ENCODE results near the gene ZBTB48.
"Not testable (repeated sequence)": the region's sequence is repeated elsewhere in the genome, so short reads cannot be mapped to it uniquely, and the experiment has no call there.

The ZBTB48 gene

DNA sequence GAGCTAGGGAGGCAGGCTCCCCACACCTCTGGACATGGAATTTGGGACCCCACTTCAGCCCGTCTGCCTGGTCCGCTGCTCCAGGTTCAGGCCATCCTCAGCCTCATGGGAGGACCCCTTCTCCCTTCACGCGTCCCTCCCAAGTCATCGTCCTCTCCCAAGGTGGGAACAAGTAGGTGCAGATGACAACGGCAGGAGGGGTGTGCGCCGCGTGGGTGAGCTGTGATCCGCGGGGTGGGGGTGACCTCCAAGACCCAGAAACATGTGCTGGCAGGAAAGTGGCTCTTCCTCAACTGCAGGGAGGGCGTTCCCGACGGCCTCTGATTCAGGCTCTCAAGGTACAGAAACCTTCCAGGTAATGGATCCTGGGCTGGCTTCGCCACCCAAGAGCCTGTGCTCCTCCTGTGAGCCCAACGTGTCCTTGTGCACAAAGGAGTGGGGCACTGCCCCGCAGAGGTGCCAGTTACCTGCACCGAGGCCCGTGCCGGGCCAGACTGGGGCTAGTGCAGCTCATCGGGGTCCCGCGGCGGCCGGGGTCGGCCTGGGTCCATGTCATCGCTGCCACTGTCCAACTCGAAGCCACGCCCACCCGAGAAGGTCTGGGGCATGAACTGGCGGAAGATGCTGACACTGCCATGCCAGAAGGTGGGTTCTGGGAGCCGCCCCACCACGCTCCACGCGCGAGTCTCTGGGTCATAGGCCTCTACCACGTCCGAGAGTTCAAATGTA is 13.2 kb downstream of the ZBTB48 start:
- DNase-seq: no peak

DNA sequence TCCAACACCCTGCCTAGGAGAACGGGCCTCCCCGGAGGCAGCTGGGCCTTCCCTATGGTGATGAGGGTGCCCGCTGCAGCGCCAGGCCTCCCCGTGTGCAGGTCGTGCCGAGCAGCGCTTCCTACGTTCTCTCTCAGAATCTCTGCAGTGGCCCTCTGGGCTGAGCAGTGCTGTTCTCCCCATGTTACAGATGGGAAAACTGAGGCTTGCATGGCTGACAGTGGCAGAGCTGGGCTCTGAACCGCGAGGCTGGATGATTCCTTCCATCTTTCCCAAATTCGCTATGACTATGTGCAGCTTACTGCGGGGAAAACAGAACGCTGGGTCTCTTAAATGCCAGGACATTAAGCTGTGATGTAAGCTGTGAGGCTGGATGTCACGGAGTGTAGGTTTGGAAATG is 14.0 kb downstream of the ZBTB48 start:
- no peak for DNase-seq

DNA sequence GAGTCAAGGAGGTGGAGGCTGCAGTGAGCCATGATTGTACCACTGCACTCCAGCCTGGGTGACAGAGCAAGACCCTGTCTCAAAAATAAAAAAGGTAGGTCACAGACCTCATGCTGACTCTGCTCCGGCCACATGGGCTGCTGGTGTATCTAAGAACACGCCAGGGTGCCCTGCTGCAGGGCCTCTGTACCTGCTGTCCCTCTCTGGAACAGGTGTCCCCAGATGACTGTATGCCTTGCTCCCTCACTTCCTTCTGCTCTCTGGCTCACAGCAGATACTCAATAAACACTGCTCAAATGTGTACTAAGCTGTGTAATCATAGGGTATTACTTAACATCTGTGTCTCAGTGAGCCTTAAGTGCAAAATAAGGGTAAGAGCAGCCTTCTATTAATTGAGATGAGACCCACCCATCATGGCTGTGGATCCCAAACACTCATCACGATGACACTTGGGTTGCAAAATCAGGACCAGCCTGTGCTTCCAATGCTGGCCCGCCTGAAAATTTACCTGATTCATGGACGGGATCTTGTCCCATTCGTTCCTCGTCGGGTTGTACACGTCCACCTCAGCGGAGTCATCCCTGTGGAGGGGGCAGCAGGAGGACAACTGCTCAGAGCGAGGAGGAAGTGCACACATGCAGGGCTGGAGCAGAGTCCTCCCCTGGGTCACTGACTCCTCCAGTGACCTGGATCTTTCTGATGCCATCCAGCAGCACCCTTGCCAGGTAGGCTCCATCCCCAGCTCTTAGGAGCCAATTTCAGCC is 15.4 kb downstream of the ZBTB48 start:
- no peak for DNase-seq

DNA sequence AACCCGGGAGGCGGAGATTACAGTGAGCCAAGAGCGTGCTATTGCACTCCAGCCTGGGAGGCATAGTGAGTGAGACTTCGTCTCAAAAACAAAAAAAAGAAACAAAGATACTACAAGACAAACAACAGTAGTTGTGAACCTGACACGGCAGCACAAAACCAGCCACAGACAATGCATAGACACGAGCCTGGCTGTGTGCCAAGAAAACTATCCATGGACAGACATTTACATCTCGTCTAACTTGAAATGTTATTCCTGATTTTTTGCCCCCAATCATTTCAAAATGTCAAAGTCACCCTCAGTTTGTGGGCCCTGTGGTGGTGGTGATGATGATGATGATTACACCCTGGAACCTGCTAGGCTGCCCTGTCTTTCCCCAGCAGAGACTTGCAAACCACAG is 16.6 kb downstream of the ZBTB48 start:
- no peak for DNase-seq

DNA sequence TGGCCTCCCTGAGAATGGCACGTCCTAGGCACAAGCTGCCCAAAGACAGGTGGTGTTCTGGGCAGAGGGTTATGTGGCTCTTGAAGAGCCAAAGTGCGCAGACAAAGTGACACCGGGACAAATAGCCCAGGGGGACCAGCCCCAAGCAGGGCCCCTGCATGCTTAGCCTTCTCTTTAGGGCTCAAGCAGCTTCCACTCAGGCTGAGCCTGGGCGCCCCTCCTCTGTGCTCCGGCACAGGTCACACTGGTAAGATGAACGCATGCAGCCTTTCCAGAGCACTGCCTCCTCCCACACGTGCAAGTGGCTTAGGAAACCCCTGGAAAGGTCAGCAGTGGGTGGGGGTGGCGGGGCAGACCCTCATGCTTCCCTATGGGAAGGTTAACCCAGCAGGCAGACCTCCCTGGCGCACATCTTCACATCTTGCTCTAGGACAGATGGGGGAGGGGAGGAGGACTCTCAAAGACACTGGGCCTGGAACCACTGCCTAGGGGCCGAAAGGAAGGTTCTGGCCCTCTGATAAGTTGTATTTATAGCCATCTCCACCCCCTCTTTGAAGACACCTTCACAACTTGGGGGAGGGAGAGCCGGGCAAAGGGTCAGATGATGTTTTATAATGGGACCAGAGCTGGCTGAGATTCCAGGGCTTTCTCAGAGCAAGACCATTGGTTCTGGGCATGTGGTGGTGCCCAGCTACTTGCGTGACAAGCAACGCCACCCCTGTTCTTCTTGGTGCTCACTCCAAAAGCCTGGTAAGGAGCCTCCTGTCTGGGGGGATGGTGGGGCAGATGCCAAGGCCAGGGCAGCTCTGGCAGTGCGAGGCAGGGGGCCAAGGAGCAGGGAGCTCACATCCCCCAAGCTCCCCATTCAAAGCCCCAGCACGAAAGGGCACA is 17.3 kb downstream of the ZBTB48 start:
- DNase-seq: no peak

DNA sequence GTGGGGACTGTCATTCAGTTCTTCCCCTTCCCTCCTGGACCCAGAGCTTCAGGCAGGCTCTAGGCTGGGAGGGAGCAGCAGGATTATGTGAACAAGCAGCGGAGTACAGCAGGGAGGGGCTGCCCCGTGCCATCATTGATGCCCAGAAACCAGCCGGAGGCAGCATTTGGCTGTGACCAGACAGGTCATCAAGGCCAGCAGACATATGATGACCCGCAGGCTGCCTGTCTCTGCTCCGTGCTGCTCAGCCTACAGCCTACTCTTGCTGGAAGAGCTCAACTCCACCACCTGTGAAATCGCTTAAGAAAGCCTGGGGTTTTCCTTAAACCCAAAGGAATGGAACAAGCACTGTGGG is 18.0 kb downstream of the ZBTB48 start:
- no peak for DNase-seq

DNA sequence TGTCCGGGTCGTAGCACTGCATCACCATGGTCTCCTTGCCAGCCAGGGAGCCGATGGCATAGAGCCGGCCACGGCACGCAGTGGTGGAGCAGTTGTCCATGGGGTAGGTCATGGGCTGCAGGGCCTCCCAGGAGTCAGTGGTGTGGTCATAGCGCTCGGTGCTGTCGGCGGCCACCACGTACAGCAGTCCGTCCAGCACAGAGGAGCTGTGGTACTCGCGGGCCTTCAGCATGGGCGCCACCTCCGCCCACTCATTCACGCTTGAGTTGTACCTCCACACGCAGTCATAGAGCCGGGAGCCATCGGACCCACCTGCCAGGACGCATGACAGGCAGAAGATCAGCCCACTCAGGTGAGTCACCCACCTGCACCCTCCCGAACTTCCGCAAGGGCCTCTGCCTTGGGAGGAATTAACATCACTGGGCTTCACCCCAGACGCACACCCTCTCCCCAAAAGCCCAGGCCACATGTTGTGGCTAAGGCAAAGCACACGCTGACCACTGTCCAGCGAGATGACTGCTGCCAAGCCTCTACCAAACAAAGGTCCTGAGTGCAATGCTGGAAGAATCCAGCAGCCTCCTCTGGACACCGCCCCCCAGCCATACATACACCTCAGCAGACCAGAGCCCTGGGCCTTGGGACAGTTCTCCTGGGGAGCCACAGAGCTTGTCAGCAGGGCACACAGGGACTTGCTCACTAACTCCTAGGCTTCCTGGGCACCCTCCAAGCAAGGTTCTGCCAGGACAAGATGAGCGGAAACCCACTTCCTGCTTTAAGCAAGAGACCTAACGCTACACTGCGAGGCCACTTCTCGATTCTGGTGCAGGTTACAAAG is 19.6 kb downstream of the ZBTB48 start:
- DNase-seq: no peak

DNA sequence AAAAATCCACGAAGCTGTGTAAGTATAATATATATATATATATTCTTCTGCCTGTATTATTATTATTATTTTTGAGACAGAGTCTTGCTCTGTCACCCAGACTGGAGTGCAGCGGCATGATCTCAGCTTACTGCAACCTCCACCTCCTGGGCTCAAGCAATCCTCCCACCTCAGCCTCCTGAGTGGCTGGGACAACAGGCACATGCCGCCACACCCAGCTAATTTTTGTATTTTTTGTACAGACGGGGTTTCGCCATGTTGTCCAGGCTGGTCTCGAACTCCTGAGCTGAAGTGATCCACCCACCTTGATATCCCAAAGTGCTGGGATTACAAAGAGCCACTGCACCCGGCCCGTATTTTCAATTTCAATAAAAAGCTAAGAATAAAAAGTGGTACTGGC is 20.2 kb downstream of the ZBTB48 start:
- not testable (repeated sequence) for DNase-seq

DNA sequence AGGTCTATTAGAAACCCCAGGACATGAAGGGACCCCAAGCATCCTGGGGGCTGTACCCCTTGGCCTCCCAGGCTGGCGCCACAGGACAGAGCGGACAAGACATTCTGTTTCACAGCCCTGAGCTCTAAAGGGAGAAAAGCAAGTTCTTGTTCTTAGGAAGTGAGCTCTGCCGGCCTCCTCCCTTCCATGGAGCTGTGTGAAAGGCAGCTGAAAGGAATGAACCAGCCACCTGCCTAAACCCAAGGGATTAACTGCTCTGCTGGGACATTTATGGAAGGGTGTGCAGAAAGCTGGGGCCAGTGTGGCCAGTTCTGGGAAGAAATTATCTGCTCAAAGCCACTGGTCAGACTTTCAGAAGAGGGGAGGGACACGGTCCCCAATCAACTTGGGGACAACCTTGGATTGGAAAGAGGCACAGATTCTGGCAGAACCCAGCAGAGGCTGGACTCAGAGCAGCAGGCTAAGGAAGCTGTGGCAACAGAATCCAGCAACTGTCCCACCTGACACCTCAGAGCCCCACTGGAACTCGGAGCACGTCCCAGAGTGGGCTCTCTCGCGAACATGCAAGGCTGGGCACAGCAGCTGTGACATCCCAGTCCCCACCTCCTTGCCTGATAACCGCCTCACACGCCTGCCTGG is 20.7 kb downstream of the ZBTB48 start:
- DNase-seq: no peak

DNA sequence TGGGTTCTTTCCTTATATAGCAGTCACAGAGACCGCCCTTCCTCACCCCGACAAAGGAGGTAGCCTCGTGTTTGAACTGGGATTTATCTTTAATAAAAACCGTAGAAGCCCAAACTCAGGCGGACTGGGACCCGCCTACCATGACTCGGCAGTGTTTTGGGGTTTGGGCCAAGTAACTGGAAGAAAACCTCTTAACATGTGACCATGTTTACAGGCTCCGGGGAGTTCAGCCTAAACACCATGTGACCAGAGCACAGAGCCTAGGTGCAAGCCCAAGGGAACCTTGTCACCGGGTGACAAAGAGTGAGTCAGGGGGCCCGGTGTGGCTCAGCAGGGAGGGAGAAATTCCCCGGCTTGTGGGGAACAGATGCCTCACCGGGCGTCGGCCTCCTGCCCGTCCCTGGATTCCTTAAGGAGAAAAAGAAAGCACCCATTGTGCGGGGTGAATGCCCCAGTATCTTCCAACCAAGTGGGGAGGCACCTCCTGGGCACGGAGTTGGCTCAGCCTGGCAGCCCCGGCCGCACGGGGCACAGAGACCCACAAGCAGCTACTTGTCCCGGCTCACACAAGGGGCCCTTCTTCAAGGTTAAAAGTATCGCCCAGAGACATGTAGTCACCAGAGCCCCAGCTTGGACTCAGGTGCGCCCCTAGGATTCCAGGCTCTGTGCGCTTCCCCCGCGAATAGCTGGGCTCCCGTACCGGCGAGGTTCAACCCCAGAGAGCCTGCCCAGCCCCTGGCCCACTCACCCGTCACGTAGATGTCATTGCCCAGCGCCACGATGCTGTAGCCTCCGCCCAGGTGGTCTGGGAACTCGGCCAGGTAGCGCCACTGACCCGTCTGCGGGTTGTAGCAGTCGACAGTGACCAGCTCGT is 21.5 kb downstream of the ZBTB48 start:
- peak; percentile 85 for DNase-seq

DNA sequence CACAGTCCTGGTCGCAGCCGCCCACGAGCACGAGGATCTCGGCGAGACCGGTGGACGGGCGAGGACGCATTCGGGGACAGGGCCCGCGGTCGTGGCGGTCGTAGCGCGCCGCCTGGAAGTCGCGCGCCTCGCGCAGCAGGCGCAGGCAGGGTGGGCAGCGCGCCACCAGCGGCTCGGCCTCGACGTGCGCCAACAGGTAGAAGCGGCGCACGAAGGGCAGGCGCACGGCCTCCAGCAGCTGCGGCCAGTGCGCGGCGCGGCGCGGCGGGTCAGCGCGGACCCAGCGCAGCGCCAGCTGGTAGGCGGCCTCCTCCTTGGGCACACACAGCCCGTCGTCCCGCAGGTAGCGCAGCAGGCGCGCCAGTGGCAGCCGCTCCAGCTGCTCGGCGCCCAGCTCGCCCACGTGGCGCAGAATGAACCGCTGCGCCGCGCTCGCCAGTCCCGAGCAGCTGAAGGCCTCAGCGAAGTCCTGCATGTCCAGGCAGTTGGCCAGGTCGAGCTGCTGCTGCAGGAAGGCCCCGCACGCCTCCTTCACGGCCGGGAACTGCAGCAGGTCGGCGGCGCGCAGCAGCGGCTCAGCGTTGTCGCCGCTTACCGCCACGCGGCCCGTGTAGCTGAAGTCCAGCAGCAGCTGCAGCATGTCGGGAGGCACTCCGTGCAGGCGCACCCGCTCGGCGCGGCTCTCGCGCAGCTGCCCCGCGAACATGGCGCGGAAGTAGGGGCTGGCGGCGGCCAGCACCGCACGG is 22.3 kb downstream of the ZBTB48 start:
- DNase-seq: no peak

DNA sequence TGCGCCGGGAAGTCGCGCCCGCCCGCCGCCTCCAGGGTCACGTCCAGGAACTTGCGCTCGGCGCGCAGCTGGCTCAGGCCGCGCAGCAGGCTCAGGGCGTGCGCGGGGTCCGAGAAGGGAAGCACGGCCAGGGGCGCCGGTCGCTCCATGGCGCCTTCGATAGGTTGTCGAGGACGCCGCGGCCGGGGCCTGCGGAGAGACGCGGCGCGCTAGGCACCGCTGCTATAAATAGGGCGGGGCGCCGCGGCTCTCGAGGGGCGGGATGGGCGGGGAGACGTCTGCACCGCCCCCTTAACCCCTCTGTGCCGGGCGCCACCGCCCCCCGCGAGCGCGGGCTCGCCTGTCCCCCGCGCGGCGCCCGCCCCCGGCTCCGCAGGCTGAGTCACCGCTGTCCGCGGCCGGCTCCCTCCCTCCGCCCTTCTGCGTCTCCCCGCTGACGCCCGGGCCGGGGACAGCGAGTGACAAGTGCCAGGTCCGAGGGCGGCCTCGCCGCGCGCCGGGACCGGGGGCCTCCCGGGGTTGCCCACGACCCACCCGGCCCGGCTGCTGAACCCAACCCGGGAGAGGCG is 23.0 kb downstream of the ZBTB48 start, which contains the start of gene KLHL21:
Gene KLHL21, minus strand, starts transcription at position 201 of the 569 bp plus-strand sequence. Its CDS starts 52 bp downstream, at position 149.
- peak; percentile 87 for DNase-seq

DNA sequence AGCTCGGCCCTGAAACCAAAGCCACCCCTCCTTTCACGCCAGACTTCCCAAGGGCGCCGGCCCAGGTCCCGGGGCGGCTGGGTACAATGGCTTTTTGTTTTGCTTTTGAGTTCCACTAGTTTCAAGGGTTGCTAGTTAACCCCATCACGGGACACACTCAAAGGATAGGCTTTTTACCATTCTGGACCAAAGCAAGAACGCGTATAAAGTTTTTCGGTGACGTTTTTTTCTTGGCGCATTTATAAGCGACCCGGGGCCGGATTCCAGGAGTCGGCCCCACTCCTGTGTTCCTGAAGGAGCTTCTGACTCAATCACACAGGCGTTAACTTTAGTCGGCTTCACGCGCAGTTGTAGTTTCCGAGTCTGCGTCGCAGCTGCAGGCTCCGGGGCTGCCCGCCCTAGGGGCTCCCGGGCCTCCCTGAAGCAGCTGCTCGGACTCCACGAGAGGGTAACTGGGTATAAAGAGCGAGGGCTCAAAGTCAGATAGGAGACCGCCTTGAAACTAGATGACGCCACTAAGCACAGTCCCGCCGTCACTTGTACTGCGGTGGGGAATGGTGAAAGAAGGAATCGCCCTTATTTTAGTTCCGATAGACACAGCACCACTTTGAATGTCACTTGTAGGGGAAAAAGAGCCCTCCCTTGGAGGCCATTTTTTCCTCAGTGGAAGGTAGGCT is 23.6 kb downstream of the ZBTB48 start:
- DNase-seq: peak; percentile 83

DNA sequence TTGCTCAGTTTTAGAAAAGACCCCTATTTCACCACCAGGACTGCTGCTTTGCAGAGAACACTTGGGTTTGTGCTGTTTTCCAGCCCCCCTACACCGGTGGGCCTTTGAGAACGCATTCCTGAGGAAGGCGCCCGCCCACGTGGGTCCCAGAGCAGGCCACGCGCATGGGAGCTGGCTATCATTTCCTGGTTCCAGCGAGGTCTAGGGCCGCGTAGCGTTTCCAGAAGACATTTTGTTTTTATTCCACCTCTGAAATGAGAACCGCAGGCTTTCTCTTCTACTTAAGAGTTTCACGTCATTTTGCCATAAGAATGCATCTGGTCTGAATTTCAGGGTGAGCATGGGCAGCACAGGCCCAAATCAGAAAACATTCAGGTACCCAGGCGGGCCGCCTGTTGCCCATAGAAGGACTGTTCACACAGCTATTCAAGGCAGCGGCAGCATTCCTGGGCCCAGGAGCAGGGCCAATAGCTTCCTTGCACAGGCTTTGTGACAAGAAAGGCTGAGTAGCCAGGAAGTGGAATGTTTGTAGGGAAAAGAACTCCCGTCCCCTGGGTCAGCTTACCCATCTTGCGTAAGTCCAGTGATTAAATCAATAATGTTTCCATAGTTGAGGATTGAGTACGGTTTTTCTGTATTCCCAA is 24.2 kb downstream of the ZBTB48 start:
- DNase-seq: peak; percentile 92

DNA sequence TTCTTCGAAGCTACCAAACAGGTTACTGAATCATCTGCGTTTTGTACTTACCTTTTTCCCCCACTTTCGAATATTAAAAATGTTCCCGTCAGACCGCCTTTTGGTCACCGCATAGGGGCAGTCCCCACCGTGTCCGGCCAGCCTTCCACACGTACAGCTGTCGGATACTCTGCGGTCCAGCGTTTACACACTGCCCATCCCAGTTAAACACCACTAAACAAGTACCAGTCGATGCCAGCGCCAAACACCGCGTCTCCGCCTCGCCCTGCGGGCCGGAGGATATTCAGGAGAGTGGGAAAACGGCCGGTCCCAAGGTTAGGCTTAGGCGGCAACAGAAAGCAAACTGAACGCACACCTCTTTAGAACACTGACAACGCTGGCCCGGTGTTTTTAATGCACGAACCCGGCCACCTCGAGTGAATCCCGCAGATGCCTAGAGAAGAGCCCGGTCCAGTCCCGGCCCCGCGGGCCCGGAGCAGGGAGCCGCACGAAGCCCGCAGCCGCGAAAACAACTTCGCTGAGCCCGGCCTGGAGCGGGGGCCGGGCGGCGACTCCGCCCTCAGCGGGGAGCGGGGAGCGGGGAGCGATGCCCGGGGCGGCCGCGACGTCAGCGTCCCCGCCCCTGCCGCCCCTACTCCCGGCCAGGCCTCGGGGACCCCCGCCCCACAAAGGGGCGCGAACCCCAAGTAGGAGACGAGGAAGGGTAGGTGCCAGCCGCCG is 33.0 kb downstream of the ZBTB48 start:
- no peak for DNase-seq

DNA sequence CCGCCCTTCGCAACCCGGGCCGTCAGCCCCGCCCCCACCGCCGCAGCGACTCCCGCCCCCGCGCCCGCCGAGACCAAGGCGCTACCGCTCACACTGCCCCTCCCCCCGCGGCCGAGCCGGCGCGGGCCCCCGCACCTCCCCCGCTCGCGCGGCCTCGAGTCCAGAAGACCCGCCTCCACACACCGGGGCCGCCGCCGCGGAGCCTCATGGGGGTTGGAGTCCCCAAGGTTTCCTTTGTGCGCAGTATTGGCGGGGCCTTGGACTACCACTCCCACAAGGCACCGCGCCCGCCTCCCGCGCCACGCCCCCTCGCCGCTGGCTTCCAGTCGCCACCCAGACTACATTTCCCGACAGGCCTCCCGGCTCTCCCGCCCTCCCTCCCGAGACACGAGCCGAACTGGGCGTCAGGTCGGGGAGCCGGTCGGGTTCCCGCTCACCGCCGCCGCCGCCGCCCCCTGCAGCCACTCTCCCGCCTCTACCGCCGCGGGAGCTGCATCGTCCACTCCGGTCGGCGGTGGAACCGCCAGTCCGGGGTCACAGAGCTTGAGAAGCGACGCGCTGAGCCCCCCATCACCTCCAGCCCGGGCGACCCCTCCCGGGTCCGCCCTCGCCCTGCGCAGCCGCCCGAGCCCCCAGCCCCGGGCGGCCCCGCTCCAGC is 33.7 kb downstream of the ZBTB48 start, which contains the start of gene PHF13:
Gene PHF13, plus strand, starts transcription at position 371 of the 658 bp plus-strand sequence. CDS start 336 bp downstream, outside the sequence.
- DNase-seq: peak; percentile 99

All from fibroblast of upper back skin (primary cell).